ENCODE measurements around the gene GNPNAT1.

GNPNAT1 gene

GRCh38 chr14:52821805-52822250 is 30.4 kb upstream of the GNPNAT1 start:
- no peak overlapping the region for H3K4me2 ChIP-seq (ENCODE audit: low read length)
- peaks cover 20% of the 10 kb centered on the region for H3K4me1 ChIP-seq (ENCODE audit: control insufficient read depth, insufficient read depth, low read length)
- H3K9ac ChIP-seq (ENCODE audit: low read depth, low read length) = no peak overlapping the region
- no peaks in the 10 kb centered on the region for H3K9me3 ChIP-seq (replicated peaks; ENCODE audit: low read length)
- H3K4me3 ChIP-seq (ENCODE audit: low read length) = no peak overlapping the region
- no peaks in the 10 kb centered on the region for H3K27me3 ChIP-seq (ENCODE audit: control insufficient read depth, insufficient read depth, low read length)
- no peaks in the 10 kb centered on the region for H3K36me3 ChIP-seq (ENCODE audit: insufficient read depth, low read length)

DNA sequence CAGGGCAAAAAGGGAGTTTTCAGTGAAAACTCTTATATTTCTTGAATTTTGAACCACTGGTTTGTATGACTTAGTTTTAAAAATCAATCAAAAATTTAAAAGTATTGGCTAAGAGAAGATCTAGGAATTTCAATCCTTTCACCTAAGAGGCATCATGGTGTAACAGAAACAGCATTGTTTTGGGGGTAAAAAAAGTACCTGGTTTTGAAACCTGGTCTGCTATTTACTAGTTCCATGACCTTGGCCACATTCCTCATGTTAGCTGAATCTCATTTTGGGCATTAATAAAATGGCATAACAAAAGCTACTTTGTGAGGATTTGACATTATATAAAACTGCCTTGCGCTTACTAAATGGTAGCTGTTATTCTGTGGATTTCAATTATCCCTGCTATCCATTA is 16.7 kb upstream of the GNPNAT1 start:
- Histone ChIP-seq H3K9me3 (replicated peaks; ENCODE audit: low read length) (no peaks in the 10 kb centered on the region), H3K36me3 (ENCODE audit: insufficient read depth, low read length) (no peaks in the 10 kb centered on the region), H3K4me2 (ENCODE audit: low read length) (no peak overlapping the region), H3K4me3 (ENCODE audit: low read length) (no peak overlapping the region), H3K9ac (ENCODE audit: low read depth, low read length) (no peak overlapping the region), H3K4me1 (ENCODE audit: control insufficient read depth, insufficient read depth, low read length) (peaks cover 8% of the 10 kb centered on the region), H3K27me3 (ENCODE audit: control insufficient read depth, insufficient read depth, low read length) (no peaks in the 10 kb centered on the region)

DNA sequence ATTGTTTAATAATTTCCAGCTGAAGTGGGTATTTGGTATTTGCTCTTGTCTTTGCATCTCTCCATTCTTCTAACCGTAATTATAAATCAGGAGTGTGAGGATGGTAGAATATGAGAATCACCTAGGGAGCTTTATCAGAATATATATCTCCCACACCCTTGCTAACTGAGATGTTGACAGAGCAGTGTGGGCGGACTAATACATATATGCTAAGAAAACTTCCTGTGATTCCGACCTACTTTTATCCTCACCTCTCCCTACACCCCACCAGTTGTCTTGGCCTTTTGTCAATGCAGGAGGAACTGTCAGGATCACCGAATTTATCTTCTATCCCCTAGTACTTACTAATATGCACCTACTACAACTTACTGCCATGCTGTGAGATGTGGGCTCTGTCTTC is 14.7 kb upstream of the GNPNAT1 start:
- no peak overlapping the region for H3K4me3 ChIP-seq (ENCODE audit: low read length)
- H3K36me3 ChIP-seq (ENCODE audit: insufficient read depth, low read length) = no peaks in the 10 kb centered on the region
- no peak overlapping the region for H3K9ac ChIP-seq (ENCODE audit: low read depth, low read length)
- H3K27me3 ChIP-seq (ENCODE audit: control insufficient read depth, insufficient read depth, low read length) = no peaks in the 10 kb centered on the region
- no peak overlapping the region for H3K4me2 ChIP-seq (ENCODE audit: low read length)
- H3K4me1 ChIP-seq (ENCODE audit: control insufficient read depth, insufficient read depth, low read length) = peaks cover 25% of the 10 kb centered on the region
- H3K9me3 ChIP-seq (replicated peaks; ENCODE audit: low read length) = no peaks in the 10 kb centered on the region

DNA sequence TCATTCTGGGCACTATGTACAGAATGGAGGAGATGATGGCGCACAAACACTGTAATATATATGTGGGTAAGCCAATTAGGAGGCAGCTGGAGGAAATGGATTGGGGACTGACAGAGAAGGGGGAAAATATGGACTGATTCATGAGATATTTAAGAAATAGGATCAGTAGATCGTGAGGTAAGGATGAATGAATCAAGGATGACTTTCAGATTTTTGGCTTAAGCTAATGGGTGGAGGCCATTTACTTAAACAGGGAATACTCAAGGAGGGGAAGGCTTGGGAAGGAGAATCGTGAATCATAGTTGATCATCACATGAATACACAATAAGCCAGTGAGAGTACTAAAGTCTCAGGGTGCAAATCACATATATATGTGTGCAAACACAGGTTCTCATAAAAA is 11.2 kb upstream of the GNPNAT1 start:
- H3K4me3 ChIP-seq (ENCODE audit: low read length) = no peak overlapping the region

GRCh38 chr14:52801014-52801712 is 9.8 kb upstream of the GNPNAT1 start:
- H3K9me3 ChIP-seq (replicated peaks; ENCODE audit: low read length) = no peaks in the 10 kb centered on the region
- H3K4me2 ChIP-seq (ENCODE audit: low read length) = peak overlapping the region; percentile 56
- H3K27me3 ChIP-seq (ENCODE audit: control insufficient read depth, insufficient read depth, low read length) = no peaks in the 10 kb centered on the region
- no peaks in the 10 kb centered on the region for H3K36me3 ChIP-seq (ENCODE audit: insufficient read depth, low read length)
- peak overlapping the region; percentile 80 for H3K9ac ChIP-seq (ENCODE audit: low read depth, low read length)
- peaks cover 34% of the 10 kb centered on the region for H3K4me1 ChIP-seq (ENCODE audit: control insufficient read depth, insufficient read depth, low read length)
- H3K4me3 ChIP-seq (ENCODE audit: low read length) = peak overlapping the region; percentile 1

More for the DNA sequence above, 11.2 kb upstream of the GNPNAT1 start:
- H3K4me2 ChIP-seq (ENCODE audit: low read length) = peak overlapping the region; percentile 56
- no peaks in the 10 kb centered on the region for H3K36me3 ChIP-seq (ENCODE audit: insufficient read depth, low read length)
- peak overlapping the region; percentile 80 for H3K9ac ChIP-seq (ENCODE audit: low read depth, low read length)
- no peaks in the 10 kb centered on the region for H3K27me3 ChIP-seq (ENCODE audit: control insufficient read depth, insufficient read depth, low read length)
- peaks cover 34% of the 10 kb centered on the region for H3K4me1 ChIP-seq (ENCODE audit: control insufficient read depth, insufficient read depth, low read length)
- no peaks in the 10 kb centered on the region for H3K9me3 ChIP-seq (replicated peaks; ENCODE audit: low read length)

DNA sequence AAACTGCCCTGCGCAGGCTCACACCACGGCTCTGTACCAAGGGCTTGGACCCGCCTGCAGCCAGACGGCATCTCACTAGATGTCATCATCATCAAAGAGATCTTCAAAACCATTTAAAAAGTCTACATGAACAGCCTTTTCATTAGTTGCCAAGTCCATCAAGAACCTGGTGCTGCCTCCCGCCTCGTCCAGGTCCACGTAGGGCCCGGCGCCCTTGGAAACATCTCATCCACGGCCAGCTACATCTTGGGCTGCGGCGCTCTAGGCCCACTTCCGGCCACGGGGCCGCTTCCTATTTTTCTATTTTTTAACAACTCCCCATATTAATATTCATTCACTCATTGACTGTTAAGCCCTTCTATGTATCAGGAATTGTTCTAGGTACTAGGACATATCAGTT is 7.4 kb upstream of the GNPNAT1 start:
- Histone ChIP-seq H3K27me3 (ENCODE audit: control insufficient read depth, insufficient read depth, low read length) (no peaks in the 10 kb centered on the region), H3K36me3 (ENCODE audit: insufficient read depth, low read length) (no peaks in the 10 kb centered on the region), H3K9ac (ENCODE audit: low read depth, low read length) (no peak overlapping the region), H3K4me1 (ENCODE audit: control insufficient read depth, insufficient read depth, low read length) (peaks cover 33% of the 10 kb centered on the region), H3K4me2 (ENCODE audit: low read length) (no peak overlapping the region), H3K4me3 (ENCODE audit: low read length) (no peak overlapping the region), H3K9me3 (replicated peaks; ENCODE audit: low read length) (no peaks in the 10 kb centered on the region)

GRCh38 chr14:52797653-52798052 is 6.2 kb upstream of the GNPNAT1 start:
- no peak overlapping the region for H3K9ac ChIP-seq (ENCODE audit: low read depth, low read length)
- peaks cover 28% of the 10 kb centered on the region for H3K4me1 ChIP-seq (ENCODE audit: control insufficient read depth, insufficient read depth, low read length)
- H3K4me2 ChIP-seq (ENCODE audit: low read length) = no peak overlapping the region
- no peaks in the 10 kb centered on the region for H3K36me3 ChIP-seq (ENCODE audit: insufficient read depth, low read length)
- H3K9me3 ChIP-seq (replicated peaks; ENCODE audit: low read length) = no peaks in the 10 kb centered on the region
- H3K27me3 ChIP-seq (ENCODE audit: control insufficient read depth, insufficient read depth, low read length) = no peaks in the 10 kb centered on the region
- H3K4me3 ChIP-seq (ENCODE audit: low read length) = no peak overlapping the region

DNA sequence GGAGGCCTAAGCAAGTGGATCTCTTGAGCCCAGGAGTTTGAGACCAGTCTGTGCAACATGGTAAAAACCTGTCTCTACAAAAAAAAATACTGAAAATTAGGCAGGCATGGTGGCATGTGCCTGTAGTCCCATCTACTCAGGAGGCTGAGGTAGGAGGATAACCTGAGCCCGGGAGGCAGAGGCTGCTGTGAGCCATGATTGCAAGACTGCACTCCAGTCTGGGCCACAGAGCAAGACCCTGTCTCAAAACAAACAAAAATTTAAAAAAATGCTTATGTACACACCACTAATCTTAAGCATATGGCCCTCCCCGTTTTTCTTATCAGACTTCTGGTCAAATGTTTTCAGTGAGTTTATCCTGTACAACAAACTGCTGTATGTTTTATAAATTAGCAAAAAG is 1.7 kb upstream of the GNPNAT1 start:
- Histone ChIP-seq H3K9me3 (replicated peaks; ENCODE audit: low read length) (no peaks in the 10 kb centered on the region), H3K4me1 (ENCODE audit: control insufficient read depth, insufficient read depth, low read length) (peaks cover 20% of the 10 kb centered on the region), H3K36me3 (ENCODE audit: insufficient read depth, low read length) (peaks cover 4% of the 10 kb centered on the region), H3K9ac (ENCODE audit: low read depth, low read length) (no peak overlapping the region), H3K4me2 (ENCODE audit: low read length) (peak overlapping the region; percentile 78), H3K4me3 (ENCODE audit: low read length) (no peak overlapping the region), H3K27me3 (ENCODE audit: control insufficient read depth, insufficient read depth, low read length) (no peaks in the 10 kb centered on the region)

DNA sequence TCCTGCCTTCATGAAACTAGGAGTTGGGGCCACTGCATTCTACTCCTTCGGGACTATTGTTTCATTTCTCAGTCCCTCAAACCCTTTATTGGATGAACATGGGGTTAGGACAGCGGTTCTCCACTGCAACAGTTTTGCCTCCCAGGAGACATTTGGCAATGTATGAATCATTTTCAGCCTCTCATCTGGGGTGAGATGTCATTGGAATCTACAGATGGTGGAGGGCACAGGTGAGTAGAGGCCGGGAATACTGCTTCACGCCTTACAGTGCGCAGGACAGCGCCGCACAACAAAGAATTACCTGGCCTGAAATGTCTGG is 649 bp upstream of the GNPNAT1 start:
- Histone ChIP-seq H3K4me3 (ENCODE audit: low read length) (peak overlapping the region; percentile 69), H3K36me3 (ENCODE audit: insufficient read depth, low read length) (peaks cover 4% of the 10 kb centered on the region), H3K4me1 (ENCODE audit: control insufficient read depth, insufficient read depth, low read length) (peaks cover 28% of the 10 kb centered on the region), H3K27me3 (ENCODE audit: control insufficient read depth, insufficient read depth, low read length) (no peaks in the 10 kb centered on the region), H3K4me2 (ENCODE audit: low read length) (peak overlapping the region; percentile 78), H3K9ac (ENCODE audit: low read depth, low read length) (peak overlapping the region; percentile 94), H3K9me3 (replicated peaks; ENCODE audit: low read length) (no peaks in the 10 kb centered on the region)

DNA sequence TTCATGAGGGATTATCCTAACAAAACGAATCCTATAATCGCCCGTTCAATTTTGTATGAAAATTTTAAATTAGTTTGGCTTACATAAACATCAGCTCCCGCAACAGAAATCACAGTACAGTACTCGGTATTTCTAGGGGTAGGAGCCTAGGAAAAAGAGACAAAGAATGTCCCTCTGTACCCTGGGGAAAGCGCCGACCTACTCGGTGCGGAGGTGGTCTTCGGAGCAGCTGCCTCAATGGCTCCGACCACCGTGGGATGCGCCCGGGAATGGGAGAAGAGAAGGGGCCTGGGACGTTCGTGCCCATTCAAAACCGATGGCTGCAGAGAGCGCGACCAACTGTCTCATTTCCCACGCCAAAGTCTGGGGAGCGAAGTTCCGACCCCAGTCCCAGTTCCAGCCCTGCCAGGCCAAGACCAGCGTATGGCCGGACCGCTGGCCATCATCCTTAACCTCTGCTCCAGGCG is 618 bp downstream of the GNPNAT1 start:
- peak overlapping the region; percentile 91 for H3K4me2 ChIP-seq (ENCODE audit: low read length)
- no peaks in the 10 kb centered on the region for H3K9me3 ChIP-seq (replicated peaks; ENCODE audit: low read length)
- peak overlapping the region; percentile 90 for H3K4me3 ChIP-seq (ENCODE audit: low read length)
- peak overlapping the region; percentile 94 for H3K9ac ChIP-seq (ENCODE audit: low read depth, low read length)
- no peaks in the 10 kb centered on the region for H3K27me3 ChIP-seq (ENCODE audit: control insufficient read depth, insufficient read depth, low read length)
- peaks cover 4% of the 10 kb centered on the region for H3K36me3 ChIP-seq (ENCODE audit: insufficient read depth, low read length)
- peaks cover 28% of the 10 kb centered on the region for H3K4me1 ChIP-seq (ENCODE audit: control insufficient read depth, insufficient read depth, low read length)

GRCh38 chr14:52790011-52790755 is 1.2 kb downstream of the GNPNAT1 start:
- peak overlapping the region; percentile 90 for H3K4me3 ChIP-seq (ENCODE audit: low read length)
- H3K9ac ChIP-seq (ENCODE audit: low read depth, low read length) = peak overlapping the region; percentile 94
- H3K4me2 ChIP-seq (ENCODE audit: low read length) = peak overlapping the region; percentile 91
- H3K4me1 ChIP-seq (ENCODE audit: control insufficient read depth, insufficient read depth, low read length) = peaks cover 28% of the 10 kb centered on the region
- H3K9me3 ChIP-seq (replicated peaks; ENCODE audit: low read length) = no peaks in the 10 kb centered on the region
- peaks cover 4% of the 10 kb centered on the region for H3K36me3 ChIP-seq (ENCODE audit: insufficient read depth, low read length)
- no peaks in the 10 kb centered on the region for H3K27me3 ChIP-seq (ENCODE audit: control insufficient read depth, insufficient read depth, low read length)

Measured in skeletal muscle satellite cell (primary cell).